ENCODE data around the gene SMOC1. TPM values are rescaled to one million over a fixed set of nuclear protein-coding genes. Genes with fewer than 3 reads are reported as not detected.

SMOC1 gene, protein sequence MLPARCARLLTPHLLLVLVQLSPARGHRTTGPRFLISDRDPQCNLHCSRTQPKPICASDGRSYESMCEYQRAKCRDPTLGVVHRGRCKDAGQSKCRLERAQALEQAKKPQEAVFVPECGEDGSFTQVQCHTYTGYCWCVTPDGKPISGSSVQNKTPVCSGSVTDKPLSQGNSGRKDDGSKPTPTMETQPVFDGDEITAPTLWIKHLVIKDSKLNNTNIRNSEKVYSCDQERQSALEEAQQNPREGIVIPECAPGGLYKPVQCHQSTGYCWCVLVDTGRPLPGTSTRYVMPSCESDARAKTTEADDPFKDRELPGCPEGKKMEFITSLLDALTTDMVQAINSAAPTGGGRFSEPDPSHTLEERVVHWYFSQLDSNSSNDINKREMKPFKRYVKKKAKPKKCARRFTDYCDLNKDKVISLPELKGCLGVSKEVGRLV
- 2.3 TPM in 1 of 2 replicates, not detected in the other for total RNA-seq

DNA sequence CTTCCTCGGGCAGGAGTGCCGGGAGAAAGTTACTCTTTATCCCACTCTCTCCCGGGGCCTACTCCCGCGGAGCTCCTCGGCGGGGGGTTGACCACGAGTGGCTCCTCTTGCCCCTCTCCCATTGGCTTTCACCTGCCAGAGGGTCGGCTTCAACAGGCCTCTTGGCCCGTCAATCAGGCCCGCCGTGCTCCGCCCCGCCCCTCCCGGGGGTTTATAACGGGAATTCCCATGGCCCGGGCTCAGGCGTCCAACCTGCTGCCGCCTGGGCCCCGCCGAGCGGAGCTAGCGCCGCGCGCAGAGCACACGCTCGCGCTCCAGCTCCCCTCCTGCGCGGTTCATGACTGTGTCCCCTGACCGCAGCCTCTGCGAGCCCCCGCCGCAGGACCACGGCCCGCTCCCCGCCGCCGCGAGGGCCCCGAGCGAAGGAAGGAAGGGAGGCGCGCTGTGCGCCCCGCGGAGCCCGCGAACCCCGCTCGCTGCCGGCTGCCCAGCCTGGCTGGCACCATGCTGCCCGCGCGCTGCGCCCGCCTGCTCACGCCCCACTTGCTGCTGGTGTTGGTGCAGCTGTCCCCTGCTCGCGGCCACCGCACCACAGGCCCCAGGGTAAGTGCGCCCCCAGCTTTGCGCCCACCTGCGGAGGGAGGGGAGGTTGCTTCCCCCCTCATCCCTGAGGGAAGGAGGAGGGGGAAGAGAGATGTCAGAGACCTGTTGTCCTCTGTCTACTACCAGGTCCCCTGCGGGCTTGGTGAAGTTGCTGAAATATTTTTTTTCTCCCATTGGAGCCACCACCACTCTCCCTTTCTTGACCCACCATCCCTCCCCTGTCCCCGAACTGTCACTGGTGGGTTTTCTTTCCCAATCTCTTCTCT, at the start of gene SMOC1:
TSS of gene SMOC1 (plus strand) at position 242 of the 869 bp plus-strand sequence. CDS start at position 505, 263 bp downstream.

Other genes starting within 250 kb of the SMOC1 start
- gene SRSF5, start 112.3 kb upstream of the SMOC1 start, total RNA-seq = 108 and 145 TPM in 2 replicates
- gene SLC10A1, start 82.2 kb upstream of the SMOC1 start, total RNA-seq = not detected in 2 replicates

Measured in cardiac atrium fibroblast (primary cell).